Cardiac septum (tissue), 1 donor: ENCODE results near the gene FBXL15. TPM values are rescaled to one million over a fixed set of nuclear protein-coding genes. Genes with fewer than 3 reads are reported as not detected.

Experiments
- DNase-seq: peaks from one replicate; pipeline ENCODE4 v3.0.0-alpha.2; 2020; ENCODE audit warnings: low spot score
- intact Hi-C: fragments of 100-400 bp; cut with DNase I; formaldehyde crosslinking; loops from one replicate; pipeline ENCODE4 v1.14.0; 2022
- microRNA-seq: library from miRNA; unstranded; fragments of <30 nt; microRNA quantifications from one replicate; pipeline ENCODE4 v1.2.0, GENCODE V29; 2020
- total RNA-seq: library from RNA; stranded (reverse); fragmentation: NEBNext Ultra II Directional; extraction: Animal tissue kit (Norgen Biotek cat#: 25700); gene quantifications from one replicate; pipeline ENCODE4 v1.2.1, GENCODE V29; 2021
- donor health status: DM: no; HTN: no; CAD: no.

FBXL15 gene
- total RNA-seq, 1 donor from 2014 or later = 12.1 TPM

GRCh38 chr10:102467971-102468438 lies 47.4 kb downstream of the FBXL15 start:
- intact Hi-C loops = no loop called here
- DNase-seq = no peak

GRCh38 chr10:102468683-102469082 lies 48.0 kb downstream of the FBXL15 start:
- no peak for DNase-seq
- intact Hi-C loops = no loop called here

GRCh38 chr10:102470579-102471546 lies 50.2 kb downstream of the FBXL15 start:
- intact Hi-C loops = no loop called here
- DNase-seq = no peak

Small RNA genes lying within 50 kb of the gene (microRNA-seq; reads per million reads assigned to microRNA genes)
- gene MIR146B = 960 reads per million, percentile 83 among the genes with 10 or more reads in this experiment

Other genes with a start within 250 kb of the FBXL15 start
- gene ELOVL3, start 194.5 kb upstream of the FBXL15 start, total RNA-seq = not detected
- gene PITX3, start 179.3 kb upstream of the FBXL15 start, total RNA-seq = 0.51 TPM
- 46.4 TPM for gene GBF1, start 175.3 kb upstream of the FBXL15 start, total RNA-seq
- gene NFKB2, start 25.1 kb upstream of the FBXL15 start, total RNA-seq = 20.5 TPM
- gene PSD, start 2.1 kb upstream of the FBXL15 start, total RNA-seq = 1.7 TPM
- gene CUEDC2, start 11.7 kb downstream of the FBXL15 start, total RNA-seq = 62.4 TPM
- gene C10orf95, start 30.7 kb downstream of the FBXL15 start, total RNA-seq = not detected
- gene ACTR1A, start 81.9 kb downstream of the FBXL15 start, total RNA-seq = 123 TPM
- gene SUFU, start 83.1 kb downstream of the FBXL15 start, total RNA-seq = 6.1 TPM
- 99.6 TPM for gene TRIM8, start 223.6 kb downstream of the FBXL15 start, total RNA-seq